Glutamatergic neuron (in vitro differentiated cells): ENCODE data around the gene AUTS2. TPM values are rescaled to one million over a fixed set of nuclear protein-coding genes. Genes with fewer than 3 reads are reported as not detected.

Experiments
- DNase-seq: peaks from one replicate; pipeline ENCODE4 v3.0.0; 2022
- H3K27ac Mint-ChIP-seq: one replicate; pipeline ENCODE4 v1.8.0; 2020; ENCODE audit warnings: mild to moderate bottlenecking, mixed read lengths, inconsistent platforms; ENCODE audit not compliant: unreplicated experiment
- H3K27me3 Mint-ChIP-seq: one replicate; pipeline ENCODE4 v1.8.0; 2020; ENCODE audit warnings: mild to moderate bottlenecking, moderate library complexity, mixed read lengths, inconsistent platforms; ENCODE audit not compliant: unreplicated experiment
- H3K36me3 Mint-ChIP-seq: one replicate; pipeline ENCODE4 v1.8.0; 2020; ENCODE audit warnings: mild to moderate bottlenecking, mixed read lengths, inconsistent platforms; ENCODE audit not compliant: unreplicated experiment
- H3K4me1 Mint-ChIP-seq: one replicate; pipeline ENCODE4 v1.8.0; 2020; ENCODE audit warnings: mild to moderate bottlenecking, low read depth, mixed read lengths, inconsistent platforms; ENCODE audit not compliant: unreplicated experiment
- H3K4me3 Mint-ChIP-seq: one replicate; pipeline ENCODE4 v1.8.0; 2020; ENCODE audit warnings: mild to moderate bottlenecking, mixed read lengths, inconsistent platforms; ENCODE audit not compliant: unreplicated experiment
- H3K9me3 Mint-ChIP-seq: one replicate; pipeline ENCODE4 v1.8.0; 2020; ENCODE audit warnings: mild to moderate bottlenecking, moderate library complexity, mixed read lengths, inconsistent platforms; ENCODE audit not compliant: unreplicated experiment
- CTCF ChIP-seq: fragments of 200-600 bp; sonication (generic); IDR thresholded peaks from one replicate; pipeline ENCODE4 v1.5.0; 2021; ENCODE audit not compliant: partially characterized antibody, unreplicated experiment
- total RNA-seq: library from RNA; stranded (reverse); fragmentation: NEBNext Ultra II Directional; extraction: Animal tissue kit (Norgen Biotek cat#: 25700); gene quantifications from one replicate; pipeline ENCODE4 v1.2.1, GENCODE V29; 2021; ENCODE audit not compliant: unreplicated experiment

AUTS2 gene
- total RNA-seq, 1 donor from 2014 or later, result 300 TPM

- Mint-ChIP-seq H3K27me3 (peaks cover 5% of the 10 kb centered on the region), H3K36me3 (peaks cover 5% of the 10 kb centered on the region), H3K4me3 (no peak overlapping the region), H3K4me1 (peaks cover 73% of the 10 kb centered on the region), H3K9me3 (peaks cover 21% of the 10 kb centered on the region), H3K27ac (no peak overlapping the region)
- TF ChIP-seq CTCF, result no peak
- DNase-seq, result no peak
These were observed 220.5 kb downstream of the AUTS2 start for GRCh38 chr7:69818636-69819332.

- H3K4me1 Mint-ChIP-seq, result peaks cover 71% of the 10 kb centered on the region
- H3K4me3 Mint-ChIP-seq, result no peak overlapping the region
- H3K9me3 Mint-ChIP-seq, result peaks cover 21% of the 10 kb centered on the region
- DNase-seq, result no peak
- H3K27me3 Mint-ChIP-seq, result peaks cover 7% of the 10 kb centered on the region
- H3K36me3 Mint-ChIP-seq, result peaks cover under 1% of the 10 kb centered on the region
- TF ChIP-seq CTCF, result no peak
- H3K27ac Mint-ChIP-seq, result no peak overlapping the region
These were observed 221.0 kb downstream of the AUTS2 start for GRCh38 chr7:69819333-69819705.

GRCh38 chr7:69820479-69821192 lies 222.4 kb downstream of the AUTS2 start:
- DNase-seq, result no peak
- no peak overlapping the region for H3K4me3 Mint-ChIP-seq
- H3K9me3 Mint-ChIP-seq, result peaks cover 21% of the 10 kb centered on the region
- H3K27ac Mint-ChIP-seq, result peak overlapping the region; percentile 2
- peaks cover 11% of the 10 kb centered on the region for H3K27me3 Mint-ChIP-seq
- H3K36me3 Mint-ChIP-seq, result no peaks in the 10 kb centered on the region
- peaks cover 76% of the 10 kb centered on the region for H3K4me1 Mint-ChIP-seq
- TF ChIP-seq CTCF, result no peak

- Mint-ChIP-seq H3K4me3 (peak overlapping the region; percentile 59), H3K36me3 (no peaks in the 10 kb centered on the region), H3K27ac (peak overlapping the region; percentile 87), H3K9me3 (peaks cover 23% of the 10 kb centered on the region), H3K4me1 (peaks cover 78% of the 10 kb centered on the region), H3K27me3 (peaks cover 11% of the 10 kb centered on the region)
- no peak for TF ChIP-seq CTCF
- DNase-seq, result no peak
These were observed 224.1 kb downstream of the AUTS2 start for GRCh38 chr7:69822386-69822785.

GRCh38 chr7:69823151-69823744 lies 225.0 kb downstream of the AUTS2 start:
- Mint-ChIP-seq H3K9me3 (peaks cover 20% of the 10 kb centered on the region), H3K4me3 (peak overlapping the region; percentile 47), H3K36me3 (peaks cover 4% of the 10 kb centered on the region), H3K27me3 (peaks cover 14% of the 10 kb centered on the region), H3K4me1 (peaks cover 79% of the 10 kb centered on the region), H3K27ac (peak overlapping the region; percentile 87)
- DNase-seq, result no peak
- no peak for TF ChIP-seq CTCF
